IMR-90 (cell line): Measurements from ENCODE around the gene DPF3. TPM values are rescaled to one million over a fixed set of nuclear protein-coding genes. Genes with fewer than 3 reads are reported as not detected.

ENCODE experiments used
- ATAC-seq: fragments of 200-7000 bp; cut with Tn5 transposase; 2 replicates; pipeline ENCODE4 v1.9.1; 2020; ENCODE audit warnings: low read depth, mild to moderate bottlenecking, moderate library complexity
- BruUV-seq: library from RNA; stranded (reverse); fragments of 400-500 nt; replicated peaks from 2 replicates; lab custom pipeline; 2021; lab: Mats Ljungman, UMichigan
- CTCF ChIA-PET: fragments of 300-600 bp; formaldehyde crosslinking; extraction: SDS; loops from one replicate; lab custom pipeline; 2021; ENCODE audit warnings: antibody characterized with exemption; lab: Yijun Ruan, JAX
- POLR2A ChIA-PET: fragments of 300-600 bp; sonication (Branson Sonifier 250); formaldehyde crosslinking; loops from one replicate; lab custom pipeline; 2022; ENCODE audit warnings: antibody characterized with exemption; ENCODE audit not compliant: unreplicated experiment; lab: Charles Lee
- DNase-seq: peaks from one replicate; pipeline ENCODE4 v3.0.0; 2013
- H2AFZ ChIP-seq: replicated peaks from 2 replicates; pipeline ENCODE3; 2013; ENCODE audit warnings: low read length, mild to moderate bottlenecking; ENCODE audit not compliant: poor library complexity
- H2AK5ac ChIP-seq: 2 replicates; pipeline ENCODE4 v1.6.1; 2013; ENCODE audit warnings: low read depth, low read length, inconsistent platforms
- H2AK9ac ChIP-seq: replicated peaks from 2 replicates; pipeline ENCODE3; 2013; ENCODE audit warnings: mild to moderate bottlenecking, low read depth, low read length, moderate library complexity; ENCODE audit not compliant: poor library complexity
- H2BK120ac ChIP-seq: 2 replicates; pipeline ENCODE4 v1.6.1; 2013; ENCODE audit warnings: low read depth, low read length, inconsistent platforms
- H2BK15ac ChIP-seq: 3 replicates; pipeline ENCODE4 v1.6.1; 2013; ENCODE audit warnings: low read depth, low read length, inconsistent platforms
- H2BK20ac ChIP-seq: 2 replicates; pipeline ENCODE4 v1.6.1; 2013; ENCODE audit warnings: low read depth, mild to moderate bottlenecking, inconsistent platforms, low read length, moderate library complexity
- H2BK5ac ChIP-seq: 2 replicates; pipeline ENCODE4 v1.6.1; 2013; ENCODE audit warnings: mild to moderate bottlenecking, low read depth, low read length, inconsistent platforms; ENCODE audit not compliant: poor library complexity, severe bottlenecking
- H3K14ac ChIP-seq: replicated peaks from 2 replicates; pipeline ENCODE4 v1.6.1; 2013; ENCODE audit warnings: low read depth, low read length, inconsistent platforms
- H3K18ac ChIP-seq: 2 replicates; pipeline ENCODE4 v1.6.1; 2013; ENCODE audit warnings: low read depth, low read length, control low read depth
- H3K23ac ChIP-seq: 2 replicates; pipeline ENCODE4 v1.6.1; 2013; ENCODE audit warnings: low read depth, low read length, inconsistent platforms
- H3K27ac ChIP-seq: 2 replicates; pipeline ENCODE4 v1.5.1; 2013; ENCODE audit warnings: mild to moderate bottlenecking, control low read depth, low read length; ENCODE audit not compliant: insufficient read depth
- H3K27me3 ChIP-seq: 2 replicates; pipeline ENCODE4 v1.6.1; 2013; ENCODE audit warnings: low read length; ENCODE audit not compliant: control insufficient read depth, insufficient read depth
- H3K36me3 ChIP-seq: 2 replicates; pipeline ENCODE4 v1.6.1; 2013; ENCODE audit warnings: low read length, mixed read lengths; ENCODE audit not compliant: control insufficient read depth, insufficient read depth
- H3K4ac ChIP-seq: 2 replicates; pipeline ENCODE4 v1.6.1; 2013; ENCODE audit warnings: low read depth, low read length, inconsistent platforms
- H3K4me1 ChIP-seq: 2 replicates; pipeline ENCODE4 v1.6.1; 2013; ENCODE audit warnings: low read length, mixed read lengths; ENCODE audit not compliant: control insufficient read depth, insufficient read depth
- H3K4me2 ChIP-seq: 2 replicates; pipeline ENCODE4 v1.6.1; 2013; ENCODE audit warnings: low read depth, mild to moderate bottlenecking, control low read depth, low read length, moderate library complexity
- H3K4me3 ChIP-seq: 2 replicates; pipeline ENCODE4 v1.5.1; 2013; ENCODE audit warnings: low read depth, mild to moderate bottlenecking, control low read depth, low read length, moderate library complexity; ENCODE audit not compliant: insufficient read depth
- H3K56ac ChIP-seq: 2 replicates; pipeline ENCODE4 v1.6.1; 2013; ENCODE audit warnings: low read length, inconsistent platforms; ENCODE audit not compliant: insufficient read depth; ENCODE audit errors: extremely low read depth
- H3K79me1 ChIP-seq, 2 experiments: 2 replicates each; pipeline ENCODE4 v1.6.1; 2013; ENCODE audit warnings: low read length in 2 of 2, inconsistent platforms in 1 of 2, low read depth in 1 of 2
- H3K9ac ChIP-seq: 2 replicates; pipeline ENCODE4 v1.6.1; 2013; ENCODE audit warnings: low read depth, low read length, control low read depth
- H3K9me1 ChIP-seq: 2 replicates; pipeline ENCODE4 v1.6.1; 2013; ENCODE audit warnings: low read length, inconsistent platforms; ENCODE audit not compliant: insufficient read depth
- H3K9me3 ChIP-seq: 2 replicates; pipeline ENCODE4 v1.6.1; 2013; ENCODE audit warnings: low read length; ENCODE audit not compliant: control insufficient read depth, insufficient read depth
- H4K20me1 ChIP-seq: 2 replicates; pipeline ENCODE4 v1.6.1; 2013; ENCODE audit warnings: low read length, inconsistent platforms; ENCODE audit not compliant: insufficient read depth
- H4K5ac ChIP-seq: 2 replicates; pipeline ENCODE4 v1.6.1; 2013; ENCODE audit warnings: mild to moderate bottlenecking, low read depth, low read length, control low read depth
- H4K8ac ChIP-seq, 2 experiments: 2 replicates each; pipeline ENCODE4 v1.6.1; 2013; ENCODE audit warnings: low read depth in 2 of 2, low read length in 2 of 2, control low read depth in 1 of 2, inconsistent platforms in 1 of 2
- H4K91ac ChIP-seq: 2 replicates; pipeline ENCODE4 v1.6.1; 2013; ENCODE audit warnings: low read depth, low read length, inconsistent platforms; ENCODE audit not compliant: insufficient read depth
- CEBPB ChIP-seq: IDR thresholded peaks from 2 replicates; pipeline ENCODE4 v1.6.1; 2012; ENCODE audit warnings: low read depth, low read length, improper control_type of control experiment
- WGBS, 2 experiments: methylation state at CpG; one replicate each; pipeline versions ENCODE4 v1.1.5 to v1.1.7; 2013; ENCODE audit warnings: missing lambda C conversion rate in 2 of 2; ENCODE audit not compliant: insufficient read length in 1 of 2; ENCODE audit errors: extremely low coverage in 2 of 2; 5-methylcytosine and 5-hydroxymethylcytosine counted together
- dilution Hi-C: fragments of 300-500 bp; cut with HindIII; formaldehyde crosslinking; loops from one replicate; pipeline ENCODE4 v1.14.3; 2018; ENCODE audit warnings: low sequenced_read_pairs; ENCODE audit not compliant: unreplicated experiment
- in situ Hi-C: fragments of 300-500 bp; cut with MboI; formaldehyde crosslinking; loops from 3 replicates; pipeline ENCODE4 v1.14.3; 2019; ENCODE audit warnings: low sequenced_read_pairs, inconsistent platforms, mixed read lengths
- intact Hi-C: fragments of 100-400 bp; cut with micrococcal nuclease; formaldehyde crosslinking; loops from 2 replicates; pipeline ENCODE4 v1.10.0; 2022
- polyA plus RNA-seq, 3 experiments: library from polyadenylated mRNA; depleted of rRNA; stranded (reverse); fragments of >200 nt; gene quantifications; 2 replicates each; pipeline ENCODE4 v1.2.3, GENCODE V29; 2012; ENCODE audit warnings: low replicate concordance in 1 of 3
- total RNA-seq: library from RNA; depleted of rRNA; stranded (reverse); fragments of >200 nt; gene quantifications from 2 replicates; pipeline ENCODE4 v1.2.3, GENCODE V29; 2012
- TF ChIP-seq, protein P1 (sequence below): conservative IDR thresholded peaks from 2 replicates; pipeline ENCODE4 v1.5.1; 2012; ENCODE audit warnings: mild to moderate bottlenecking, low read depth, low read length, improper control_type of control experiment
- TF ChIP-seq, protein P2 (sequence below): fragments of 150-350 bp; IDR thresholded peaks from 2 replicates; pipeline ENCODE4 v1.6.1; 2016; ENCODE audit warnings: low read depth, mild to moderate bottlenecking, low read length, moderate library complexity, borderline replicate concordance

Gene DPF3
- total and polyA plus RNA-seq, 2 of the 4 experiments (the other 2 are of a cell fraction), result 30.5 to 32.8 TPM

DNA sequence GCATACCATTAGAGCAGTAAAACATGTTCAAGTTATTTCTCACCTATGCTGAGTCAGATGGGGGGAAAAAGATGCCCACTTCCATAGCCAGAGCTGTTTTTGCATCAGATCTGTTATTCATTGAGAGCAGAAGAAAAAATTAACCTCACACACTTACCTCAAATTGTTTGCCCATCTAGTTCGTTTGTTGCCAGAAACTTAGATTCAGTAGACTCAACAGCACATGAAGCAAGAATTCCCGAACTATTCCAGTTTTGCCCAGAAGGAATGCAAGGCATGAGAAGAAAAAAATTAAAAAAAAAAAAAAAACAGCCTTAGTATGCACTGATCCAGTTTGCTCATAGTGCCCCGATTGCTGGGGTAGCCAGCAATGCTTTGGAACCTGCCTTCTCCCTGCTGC lies 12.4 kb upstream of the DPF3 start:
- 14% methylated on average over 1 of the region's 3 CpGs; no CpG with 5 or more reads in 1 of the 2 experiments for WGBS, 2 experiments
- peak overlapping the region; percentile 66; the same call in 1 of the 2 replicates for H3K4ac ChIP-seq
- no peak overlapping the region for H3K4me3 ChIP-seq
- H3K36me3 ChIP-seq, result no peaks in the 10 kb centered on the region
- ChIA-PET CTCF (interaction anchor here (0.6 to 3.7 kb wide), 3 partner anchors 9 to 391 kb away, joined by 3 to 60 read pairs (median 5); no protein-coding TSS in a partner anchor), POLR2A (no interaction called here)
- H4K20me1 ChIP-seq, result no peaks in the 10 kb centered on the region
- no peak overlapping the region for H2AFZ ChIP-seq
- peak overlapping the region; percentile 88 for H2BK20ac ChIP-seq
- peak overlapping the region in 1 of 2 experiments; percentile 76; a peak in 1 of 4 replicates for H4K8ac ChIP-seq
- no peak overlapping the region for H3K14ac ChIP-seq
- H3K27ac ChIP-seq, result no peak overlapping the region
- no peak overlapping the region for H3K56ac ChIP-seq
- no peak overlapping the region for H2AK5ac ChIP-seq
- peak; percentile 63 for ATAC-seq
- peak overlapping the region; percentile 71 for H2BK5ac ChIP-seq
- dilution Hi-C loops, result no loop called here
- intact Hi-C loops, result loop anchor here (5.0 kb wide), 1 partner anchor 239 kb away; no protein-coding TSS in a partner anchor
- no peaks in the 10 kb centered on the region for H3K79me1 ChIP-seq
- H3K4me2 ChIP-seq, result peak overlapping the region; percentile 43; the same call in 1 of the 2 replicates
- H3K27me3 ChIP-seq, result no peaks in the 10 kb centered on the region
- peaks cover 18% of the 10 kb centered on the region for H3K4me1 ChIP-seq
- in situ Hi-C loops, result loop anchor here (5.0 kb wide), 1 partner anchor 389 kb away; no protein-coding TSS in a partner anchor
- peak overlapping the region; percentile 36; the same call in 1 of the 2 replicates for H3K18ac ChIP-seq
- H2BK15ac ChIP-seq, result peak overlapping the region; percentile 1; the same call in 1 of the 3 replicates
- H2AK9ac ChIP-seq, result no peak overlapping the region
- H3K23ac ChIP-seq, result 0 out of 2 replicates have a peak overlapping the region, but pooled peaks have one; percentile 26
- H4K5ac ChIP-seq, result no peak overlapping the region
- H3K9me3 ChIP-seq, result no peaks in the 10 kb centered on the region
- TF ChIP-seq, protein P1, sequence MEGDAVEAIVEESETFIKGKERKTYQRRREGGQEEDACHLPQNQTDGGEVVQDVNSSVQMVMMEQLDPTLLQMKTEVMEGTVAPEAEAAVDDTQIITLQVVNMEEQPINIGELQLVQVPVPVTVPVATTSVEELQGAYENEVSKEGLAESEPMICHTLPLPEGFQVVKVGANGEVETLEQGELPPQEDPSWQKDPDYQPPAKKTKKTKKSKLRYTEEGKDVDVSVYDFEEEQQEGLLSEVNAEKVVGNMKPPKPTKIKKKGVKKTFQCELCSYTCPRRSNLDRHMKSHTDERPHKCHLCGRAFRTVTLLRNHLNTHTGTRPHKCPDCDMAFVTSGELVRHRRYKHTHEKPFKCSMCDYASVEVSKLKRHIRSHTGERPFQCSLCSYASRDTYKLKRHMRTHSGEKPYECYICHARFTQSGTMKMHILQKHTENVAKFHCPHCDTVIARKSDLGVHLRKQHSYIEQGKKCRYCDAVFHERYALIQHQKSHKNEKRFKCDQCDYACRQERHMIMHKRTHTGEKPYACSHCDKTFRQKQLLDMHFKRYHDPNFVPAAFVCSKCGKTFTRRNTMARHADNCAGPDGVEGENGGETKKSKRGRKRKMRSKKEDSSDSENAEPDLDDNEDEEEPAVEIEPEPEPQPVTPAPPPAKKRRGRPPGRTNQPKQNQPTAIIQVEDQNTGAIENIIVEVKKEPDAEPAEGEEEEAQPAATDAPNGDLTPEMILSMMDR, result no peak
- TF ChIP-seq CEBPB, result peak; percentile 57
- TF ChIP-seq, protein P2, sequence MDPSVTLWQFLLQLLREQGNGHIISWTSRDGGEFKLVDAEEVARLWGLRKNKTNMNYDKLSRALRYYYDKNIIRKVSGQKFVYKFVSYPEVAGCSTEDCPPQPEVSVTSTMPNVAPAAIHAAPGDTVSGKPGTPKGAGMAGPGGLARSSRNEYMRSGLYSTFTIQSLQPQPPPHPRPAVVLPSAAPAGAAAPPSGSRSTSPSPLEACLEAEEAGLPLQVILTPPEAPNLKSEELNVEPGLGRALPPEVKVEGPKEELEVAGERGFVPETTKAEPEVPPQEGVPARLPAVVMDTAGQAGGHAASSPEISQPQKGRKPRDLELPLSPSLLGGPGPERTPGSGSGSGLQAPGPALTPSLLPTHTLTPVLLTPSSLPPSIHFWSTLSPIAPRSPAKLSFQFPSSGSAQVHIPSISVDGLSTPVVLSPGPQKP, result no peak
- peak; percentile 87 for DNase-seq
- BruUV-seq, result no TSS peak
- peaks cover 11% of the 10 kb centered on the region; the same call in 1 of the 2 replicates for H3K9me1 ChIP-seq
- H3K9ac ChIP-seq, result no peak overlapping the region
- peak overlapping the region; percentile 91 for H2BK120ac ChIP-seq
- 0 out of 2 replicates have a peak overlapping the region, but pooled peaks have one; percentile 18 for H4K91ac ChIP-seq
